Gastrocnemius medialis (tissue), 4 donors: Measurements from ENCODE around the gene ADAMTS8.

ENCODE experiments used
- POLR2A ChIP-seq, 2 donors: fragments of 450-650 bp; IDR thresholded peaks; one replicate each; pipeline ENCODE4 v1.6.1; 2017; ENCODE audit warnings: antibody characterized with exemption in 2 of 2, mild to moderate bottlenecking in 2 of 2, moderate library complexity in 2 of 2
- TF ChIP-seq, protein P1 (sequence below), 5 experiments: fragments of 450-650 bp in 3 of 5; fragments of 200-600 bp in 2 of 5; sonication (generic) in 2 of 5; IDR thresholded peaks in 4 of 5; conservative IDR thresholded peaks in 1 of 5; 1 replicate in 4 of 5; 2 replicates in 1 of 5; pipeline ENCODE4 v1.5.1; 2016 to 2019; ENCODE audit warnings: antibody characterized with exemption in 5 of 5, mild to moderate bottlenecking in 3 of 5, moderate library complexity in 3 of 5

DNA sequence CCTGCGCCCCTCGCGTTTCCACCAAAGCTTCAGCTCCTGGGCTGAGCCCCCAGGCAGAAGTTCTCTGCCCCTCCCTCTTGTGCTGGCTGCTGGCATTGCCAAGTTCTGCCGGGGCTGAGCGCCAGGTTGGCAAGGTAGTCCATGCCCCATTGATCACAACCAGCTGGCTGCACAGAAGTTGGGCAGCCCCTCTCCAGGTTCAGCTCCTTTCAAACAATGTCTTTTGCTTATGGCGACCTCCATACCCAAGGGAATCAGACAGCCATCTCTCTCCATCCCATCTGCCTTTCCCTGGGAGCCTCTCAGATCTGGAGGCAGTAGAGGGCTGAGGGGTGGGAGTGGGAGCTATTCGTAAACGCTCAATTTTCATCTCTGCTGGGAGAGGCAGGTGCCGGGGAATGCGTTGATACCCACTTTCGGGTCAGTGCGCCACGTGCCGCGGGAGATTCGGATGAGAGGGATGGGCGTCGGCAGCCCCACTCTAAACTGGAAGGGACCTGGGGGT, 1.5 kb downstream of the ADAMTS8 start:
- no peak for TF ChIP-seq POLR2A (IDR thresholded peaks at IDR 0.05)
- TF ChIP-seq, protein P1, sequence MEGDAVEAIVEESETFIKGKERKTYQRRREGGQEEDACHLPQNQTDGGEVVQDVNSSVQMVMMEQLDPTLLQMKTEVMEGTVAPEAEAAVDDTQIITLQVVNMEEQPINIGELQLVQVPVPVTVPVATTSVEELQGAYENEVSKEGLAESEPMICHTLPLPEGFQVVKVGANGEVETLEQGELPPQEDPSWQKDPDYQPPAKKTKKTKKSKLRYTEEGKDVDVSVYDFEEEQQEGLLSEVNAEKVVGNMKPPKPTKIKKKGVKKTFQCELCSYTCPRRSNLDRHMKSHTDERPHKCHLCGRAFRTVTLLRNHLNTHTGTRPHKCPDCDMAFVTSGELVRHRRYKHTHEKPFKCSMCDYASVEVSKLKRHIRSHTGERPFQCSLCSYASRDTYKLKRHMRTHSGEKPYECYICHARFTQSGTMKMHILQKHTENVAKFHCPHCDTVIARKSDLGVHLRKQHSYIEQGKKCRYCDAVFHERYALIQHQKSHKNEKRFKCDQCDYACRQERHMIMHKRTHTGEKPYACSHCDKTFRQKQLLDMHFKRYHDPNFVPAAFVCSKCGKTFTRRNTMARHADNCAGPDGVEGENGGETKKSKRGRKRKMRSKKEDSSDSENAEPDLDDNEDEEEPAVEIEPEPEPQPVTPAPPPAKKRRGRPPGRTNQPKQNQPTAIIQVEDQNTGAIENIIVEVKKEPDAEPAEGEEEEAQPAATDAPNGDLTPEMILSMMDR (IDR thresholded peaks at IDR 0.05 in 4 of 5, conservative IDR thresholded peaks at IDR 0.05 in 1 of 5), result no peak
